HG02870 (cell line): ENCODE data around the gene CRY1.
"Not testable (repeated sequence)": the region's sequence is repeated elsewhere in the genome, so short reads cannot be mapped to it uniquely, and the experiment has no call there.

Experiments used
- ATAC-seq: cut with Tn5 transposase; IDR thresholded peaks from one replicate; pipeline ENCODE4 v1.9.1; 2021; ENCODE audit warnings: mild to moderate bottlenecking, moderate library complexity; ENCODE audit not compliant: unreplicated experiment

Gene CRY1

GRCh38 chr12:107108995-107109508 lies 15.7 kb upstream of the CRY1 start:
- no peak for ATAC-seq

GRCh38 chr12:107108366-107108765 lies 15.0 kb upstream of the CRY1 start:
- not testable (repeated sequence) for ATAC-seq

- no peak for ATAC-seq
These were observed 14.0 kb upstream of the CRY1 start for GRCh38 chr12:107107381-107107780.

GRCh38 chr12:107106241-107107025 lies 13.1 kb upstream of the CRY1 start:
- no peak for ATAC-seq

GRCh38 chr12:107105410-107105703 lies 12.0 kb upstream of the CRY1 start:
- no peak for ATAC-seq

GRCh38 chr12:107103516-107103915 lies 10.2 kb upstream of the CRY1 start:
- ATAC-seq = no peak

- ATAC-seq = no peak
These were observed 9.7 kb upstream of the CRY1 start for GRCh38 chr12:107103097-107103496.

- ATAC-seq = no peak
These were observed 8.9 kb upstream of the CRY1 start for GRCh38 chr12:107102294-107102693.

- ATAC-seq = no peak
These were observed 8.3 kb upstream of the CRY1 start for GRCh38 chr12:107101651-107102050.

GRCh38 chr12:107099917-107100316 lies 6.6 kb upstream of the CRY1 start:
- ATAC-seq = no peak

- ATAC-seq = no peak
These were observed 3.2 kb upstream of the CRY1 start for GRCh38 chr12:107096571-107096970.

GRCh38 chr12:107094183-107094448 lies 767 bp upstream of the CRY1 start:
- no peak for ATAC-seq

GRCh38 chr12:107092669-107093416 lies 506 bp downstream of the CRY1 start:
- peak; percentile 30 for ATAC-seq

- ATAC-seq = no peak
These were observed 1.2 kb downstream of the CRY1 start for GRCh38 chr12:107091989-107092641.

GRCh38 chr12:107091381-107091780 lies 2.0 kb downstream of the CRY1 start:
- ATAC-seq = no peak

GRCh38 chr12:107090711-107091110 lies 2.6 kb downstream of the CRY1 start:
- ATAC-seq = no peak

- no peak for ATAC-seq
These were observed 4.4 kb downstream of the CRY1 start for GRCh38 chr12:107088912-107089311.

- ATAC-seq = no peak
These were observed 7.0 kb downstream of the CRY1 start for GRCh38 chr12:107086314-107086713.

- ATAC-seq = no peak
These were observed 11.6 kb downstream of the CRY1 start for GRCh38 chr12:107081778-107082177.

- ATAC-seq = no peak
These were observed 13.1 kb downstream of the CRY1 start for GRCh38 chr12:107080299-107080698.

GRCh38 chr12:107079172-107080011 lies 14.0 kb downstream of the CRY1 start:
- ATAC-seq = no peak
